Liver (tissue), 9 donors: Measurements from ENCODE around the gene EZH1. TPM values are rescaled to one million over a fixed set of nuclear protein-coding genes. Genes with fewer than 3 reads are reported as not detected.
A peak's percentile ranks its signal among the peaks of the same experiment; 100 is the strongest.
"Not testable (repeated sequence)": the region's sequence is repeated elsewhere in the genome, so short reads cannot be mapped to it uniquely, and the experiment has no call there.

Experiments used
- DNase-seq: peaks from one replicate; pipeline ENCODE4 v3.0.0-alpha.2; 2017; ENCODE audit warnings: low spot score
- H3K27ac ChIP-seq, 2 donors: one replicate each; pipeline ENCODE4 v1.7.0; 2013; ENCODE audit warnings: inconsistent platforms in 2 of 2, low read length in 2 of 2, control low read depth in 1 of 2, low read depth in 1 of 2, mild to moderate bottlenecking in 1 of 2
- H3K27me3 ChIP-seq, 4 donors: one replicate each; pipeline versions ENCODE4 v1.6.1 to v1.7.0; 2013; ENCODE audit warnings: low read length in 3 of 4, inconsistent platforms in 1 of 4, mild to moderate bottlenecking in 1 of 4, moderate library complexity in 1 of 4; ENCODE audit not compliant: control insufficient read depth in 4 of 4, insufficient read depth in 4 of 4
- H3K36me3 ChIP-seq, 4 donors: one replicate each; pipeline versions ENCODE4 v1.6.1 to v1.7.0; 2013; ENCODE audit warnings: low read length in 3 of 4, mild to moderate bottlenecking in 3 of 4, low read depth in 1 of 4, moderate library complexity in 1 of 4; ENCODE audit not compliant: control insufficient read depth in 4 of 4, insufficient read depth in 3 of 4
- H3K4me1 ChIP-seq, 4 donors: one replicate each; pipeline versions ENCODE4 v1.6.1 to v1.7.0; 2013; ENCODE audit warnings: low read length in 3 of 4, mild to moderate bottlenecking in 3 of 4, moderate library complexity in 1 of 4; ENCODE audit not compliant: control insufficient read depth in 4 of 4, insufficient read depth in 4 of 4
- H3K4me3 ChIP-seq, 3 donors: one replicate each; pipeline versions ENCODE4 v1.6.1 to v1.7.0; 2013; ENCODE audit warnings: low read length in 3 of 3, control low read depth in 1 of 3, low read depth in 1 of 3, mild to moderate bottlenecking in 1 of 3
- H3K9ac ChIP-seq, 2 donors: one replicate each; pipeline ENCODE4 v1.7.0; 2013; ENCODE audit warnings: low read length in 2 of 2, mild to moderate bottlenecking in 2 of 2, moderate library complexity in 2 of 2, control low read depth in 1 of 2, low read depth in 1 of 2
- H3K9me3 ChIP-seq, 4 donors: one replicate each; pipeline versions ENCODE4 v1.6.1 to v1.7.0; 2013; ENCODE audit warnings: low read length in 3 of 4; ENCODE audit not compliant: control insufficient read depth in 4 of 4
- CTCF ChIP-seq: fragments of 150-350 bp; IDR thresholded peaks from 2 replicates; pipeline ENCODE4 v1.5.1; 2017; ENCODE audit warnings: improper control_type of control experiment, low read depth, low read length; ENCODE audit not compliant: missing input control
- EGR1 ChIP-seq, 2 donors: IDR thresholded peaks; 2 replicates each; pipeline ENCODE4 v1.6.1; 2016 to 2018; ENCODE audit warnings: antibody characterized with exemption in 2 of 2, low read depth in 2 of 2
- FOXA1 ChIP-seq: IDR thresholded peaks from 2 replicates; pipeline ENCODE4 v1.6.1; 2016; ENCODE audit warnings: antibody characterized with exemption
- FOXA2 ChIP-seq: IDR thresholded peaks from 2 replicates; pipeline ENCODE4 v1.6.1; 2016; ENCODE audit warnings: antibody characterized with exemption
- GABPA ChIP-seq, 2 donors: IDR thresholded peaks in 1 of 2; conservative IDR thresholded peaks in 1 of 2; 2 replicates each; pipeline ENCODE4 v1.6.1; 2016; ENCODE audit warnings: antibody characterized with exemption in 2 of 2, mild to moderate bottlenecking in 1 of 2, moderate library complexity in 1 of 2
- HNF4A ChIP-seq, 2 donors: conservative IDR thresholded peaks; 2 replicates each; pipeline ENCODE4 v1.6.1; 2016; ENCODE audit warnings: antibody characterized with exemption in 2 of 2, mild to moderate bottlenecking in 2 of 2
- JUND ChIP-seq, 2 donors: IDR thresholded peaks; 2 replicates each; pipeline ENCODE4 v1.6.1; 2016; ENCODE audit warnings: antibody characterized with exemption in 2 of 2
- MAX ChIP-seq: IDR thresholded peaks from 2 replicates; pipeline ENCODE4 v1.6.1; 2016; ENCODE audit warnings: antibody characterized with exemption
- NR2F2 ChIP-seq: IDR thresholded peaks from 2 replicates; pipeline ENCODE4 v1.6.1; 2016; ENCODE audit warnings: antibody characterized with exemption
- RAD21 ChIP-seq, 2 donors: IDR thresholded peaks; 2 replicates each; pipeline ENCODE4 v1.6.1; 2016; ENCODE audit warnings: antibody characterized with exemption in 2 of 2, mild to moderate bottlenecking in 2 of 2
- REST ChIP-seq: IDR thresholded peaks from 2 replicates; pipeline ENCODE4 v1.6.1; 2016; ENCODE audit warnings: antibody characterized with exemption, mild to moderate bottlenecking
- RXRA ChIP-seq, 2 donors: IDR thresholded peaks; 2 replicates each; pipeline ENCODE4 v1.6.1; 2017 to 2018; ENCODE audit warnings: antibody characterized with exemption in 2 of 2, mild to moderate bottlenecking in 1 of 2
- SP1 ChIP-seq: IDR thresholded peaks from 2 replicates; pipeline ENCODE4 v1.6.1; 2018; ENCODE audit warnings: antibody characterized with exemption, mild to moderate bottlenecking
- TAF1 ChIP-seq: conservative IDR thresholded peaks from 2 replicates; pipeline ENCODE4 v1.6.1; 2016; ENCODE audit warnings: antibody characterized with exemption, mild to moderate bottlenecking
- YY1 ChIP-seq: IDR thresholded peaks from 2 replicates; pipeline ENCODE4 v1.6.1; 2016; ENCODE audit warnings: antibody characterized with exemption, mild to moderate bottlenecking
- ZBTB33 ChIP-seq: IDR thresholded peaks from 2 replicates; pipeline ENCODE4 v1.6.1; 2016; ENCODE audit warnings: antibody characterized with exemption
- WGBS: extraction: QIAGEN DNeasy Blood & Tissue Kit; methylation state at CpG from one replicate; pipeline ENCODE4 v1.1.7; 2013; 5-methylcytosine and 5-hydroxymethylcytosine counted together
- polyA plus RNA-seq, 2 donors: library from polyadenylated mRNA; stranded (reverse) in 1 of 2; unstranded in 1 of 2; fragments of 200-250 nt in 1 of 2; fragments of >200 nt in 1 of 2; fragmentation: Nextera tagmentation in 1 of 2; extraction: Ambion mirVana in 1 of 2; gene quantifications; one replicate each; pipeline versions ENCODE4 v1.2.1 to v1.2.3, GENCODE V29; 2013 to 2015
- total RNA-seq, 2 donors: library from RNA; depleted of rRNA; stranded (reverse); fragments of >200 nt; gene quantifications; one replicate each; pipeline ENCODE4 v1.2.3, GENCODE V29; 2014
- donor health status: healthy.
- donor health status: healthy.
- donor health status: healthy.
- donor health status: healthy.
- donor health status: healthy.

Gene EZH1
- total and polyA plus RNA-seq, 4 donors = 4.3 to 18.3 (median 10.9) TPM

- peaks cover under 1 to 28% (median 13%) of the 10 kb centered on the region in 4 donors for H3K36me3 ChIP-seq
- peaks cover 0 to 14% (median 10%) of the 10 kb centered on the region in 4 donors for H3K4me1 ChIP-seq
- peak within 1 kb of the TSS; percentile 76 to 91 for H3K9ac ChIP-seq
- TF ChIP-seq FOXA2 = no peak
- no peak for TF ChIP-seq ZBTB33
- TF ChIP-seq RXRA (IDR thresholded peaks at IDR 0.05) = peak; percentile 24 to 60
- TF ChIP-seq HNF4A (conservative IDR thresholded peaks at IDR 0.05) = peak in 1 of 2 donors; percentile 13
- TF ChIP-seq RAD21 (IDR thresholded peaks at IDR 0.05) = peak; percentile 46 to 64
- TF ChIP-seq EGR1 (IDR thresholded peaks at IDR 0.05; ENCODE audit: low read depth in 2 of 2) = peak; percentile 90 to 94
- peak; percentile 73 for TF ChIP-seq YY1
- TF ChIP-seq NR2F2 = peak; percentile 4
- peak; percentile 61 for TF ChIP-seq REST
- TF ChIP-seq GABPA (IDR thresholded peaks at IDR 0.05 in 1 of 2, conservative IDR thresholded peaks at IDR 0.05 in 1 of 2) = peak; percentile 96 to 98
- TF ChIP-seq FOXA1 = no peak
- peak; percentile 49 for TF ChIP-seq SP1
- peak; percentile 88 for TF ChIP-seq MAX
- peak within 1 kb of the TSS; percentile 65 to 75 for H3K27ac ChIP-seq
- H3K27me3 ChIP-seq = no peaks in the 10 kb centered on the region
- 1% methylated on average over 39 of the region's 39 CpGs for WGBS
- H3K4me3 ChIP-seq = peak within 1 kb of the TSS; percentile 73 to 95 (median 94)
- no peaks in the 10 kb centered on the region for H3K9me3 ChIP-seq
- DNase-seq = peak; percentile 82
Measured at GRCh38 chr17:42773290-42774035, 28.6 kb upstream of the EZH1 start, which contains the start of gene VPS25. Gene VPS25 (plus strand): TSS chr17:42773449. CDS start chr17:42773476, 27 bp downstream.

GRCh38 chr17:42772945-42773289 is 28.1 kb upstream of the EZH1 start:
- Histone ChIP-seq H3K4me1 (peaks cover 0 to 14% (median 10%) of the 10 kb centered on the region in 4 donors), H3K27ac (peak overlapping the region; percentile 65 to 75), H3K9ac (peak overlapping the region in 1 of 2 donors; percentile 91), H3K36me3 (peaks cover 0 to 23% (median 11%) of the 10 kb centered on the region in 4 donors), H3K9me3 (no peaks in the 10 kb centered on the region), H3K4me3 (peak overlapping the region; percentile 73 to 95 (median 94)), H3K27me3 (no peaks in the 10 kb centered on the region)
- DNase-seq = no peak
- 6% methylated on average over 3 of the region's 3 CpGs for WGBS
- TF ChIP-seq TAF1 (peak; percentile 21), FOXA2 (no peak), JUND (IDR thresholded peaks at IDR 0.05) (no peak), REST (no peak), NR2F2 (peak; percentile 71), RAD21 (IDR thresholded peaks at IDR 0.05) (no peak), EGR1 (IDR thresholded peaks at IDR 0.05; ENCODE audit: low read depth in 2 of 2) (no peak), CTCF (no peak)

- H3K4me3 ChIP-seq, H3K9me3 ChIP-seq, H3K36me3 ChIP-seq, DNase-seq, H3K9ac ChIP-seq, H3K27ac ChIP-seq, H3K27me3 ChIP-seq: not testable (repeated sequence)
- WGBS = 74% methylated on average over 10 of the region's 10 CpGs
- H3K4me1 ChIP-seq = peaks cover 2 to 11% (median 10%) of the 10 kb centered on the region in 4 donors
Measured at GRCh38 chr17:42769964-42770363, 25.1 kb upstream of the EZH1 start.
